Ascending aorta (tissue), 2 donors: ENCODE results near the gene TM4SF5. TPM values are rescaled to one million over a fixed set of nuclear protein-coding genes. Genes with fewer than 3 reads are reported as not detected.

ENCODE experiments used
- DNase-seq, 2 donors: peaks; one replicate each; pipeline ENCODE4 v3.0.0-alpha.2; 2019; ENCODE audit warnings: low spot score in 2 of 2
- H3K27ac ChIP-seq, 2 donors: fragments of 200-600 bp; sonication (generic); one replicate each; pipeline ENCODE4 v1.5.1; 2016 to 2017; ENCODE audit warnings: mild to moderate bottlenecking in 1 of 2
- H3K27me3 ChIP-seq: fragments of 200-600 bp; sonication (generic); one replicate; pipeline ENCODE4 v1.5.1; 2017
- H3K36me3 ChIP-seq, 2 donors: fragments of 200-600 bp; sonication (generic); one replicate each; pipeline ENCODE4 v1.5.1; 2016
- H3K4me1 ChIP-seq, 2 donors: fragments of 200-600 bp; sonication (generic); one replicate each; pipeline ENCODE4 v1.5.1; 2016 to 2017; ENCODE audit warnings: mild to moderate bottlenecking in 1 of 2
- H3K4me3 ChIP-seq, 2 donors: fragments of 200-600 bp; sonication (generic); one replicate each; pipeline ENCODE4 v1.5.1; 2016 to 2017; ENCODE audit warnings: mild to moderate bottlenecking in 1 of 2
- H3K9me3 ChIP-seq, 2 donors: fragments of 200-600 bp; sonication (generic); one replicate each; pipeline ENCODE4 v1.5.1; 2016
- CTCF ChIP-seq, 3 experiments: fragments of 200-600 bp in 2 of 3; fragments of 450-650 bp in 1 of 3; sonication (generic) in 2 of 3; IDR thresholded peaks; one replicate each; pipeline ENCODE4 v1.5.1; 2016 to 2019; ENCODE audit warnings: antibody characterized with exemption in 3 of 3, mild to moderate bottlenecking in 1 of 3, moderate library complexity in 1 of 3
- intact Hi-C: fragments of 100-400 bp; cut with DNase I; formaldehyde crosslinking; loops from one replicate; pipeline ENCODE4 v1.15.1; 2023
- total RNA-seq: library from RNA; depleted of rRNA; stranded (reverse); fragments of >200 nt; gene quantifications from one replicate; pipeline ENCODE4 v1.1.0, GENCODE V29; 2016

Gene TM4SF5
- not detected for total RNA-seq

DNA sequence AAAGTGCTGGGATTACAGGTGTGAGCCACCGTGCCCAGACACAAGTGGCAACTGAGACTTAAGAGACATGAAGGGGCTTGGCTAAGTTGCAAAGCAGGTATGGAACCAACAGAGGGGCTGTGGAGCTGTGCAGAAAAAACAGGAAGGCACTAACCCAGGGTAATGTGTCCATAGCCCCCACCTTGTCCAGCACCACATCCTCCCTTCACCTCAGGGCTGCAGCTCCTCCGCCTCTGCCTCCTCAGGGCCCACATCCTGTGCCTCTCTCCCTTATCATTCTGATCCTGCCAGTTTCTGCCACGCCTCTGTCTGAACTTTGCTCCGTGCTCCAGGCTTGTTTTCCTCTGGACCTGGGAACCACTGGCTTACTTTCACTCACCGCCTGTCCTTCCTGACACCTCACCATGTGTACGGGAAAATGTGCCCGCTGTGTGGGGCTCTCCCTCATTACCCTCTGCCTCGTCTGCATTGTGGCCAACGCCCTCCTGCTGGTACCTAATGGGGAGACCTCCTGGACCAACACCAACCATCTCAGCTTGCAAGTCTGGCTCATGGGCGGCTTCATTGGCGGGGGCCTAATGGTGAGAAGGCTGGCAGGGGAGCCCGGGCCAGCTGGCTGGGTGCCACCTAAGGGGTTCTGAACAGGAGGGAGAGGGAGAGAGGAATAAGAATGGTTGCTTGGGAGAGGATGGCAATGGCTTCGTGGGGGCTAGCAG lies at the start of gene TM4SF5:
Gene TM4SF5 (plus strand): TSS at position 368 of the 716 bp plus-strand sequence. CDS start 37 bp downstream, at position 405.
- no peak for DNase-seq
- no peak within 1 kb of the TSS for H3K27ac ChIP-seq
- H3K4me1 ChIP-seq = no peaks in the 10 kb centered on the region
- no peaks in the 10 kb centered on the region for H3K27me3 ChIP-seq
- intact Hi-C loops = no loop called here
- no peaks in the 10 kb centered on the region for H3K36me3 ChIP-seq
- no peak for TF ChIP-seq CTCF (IDR thresholded peaks at IDR 0.05)
- H3K9me3 ChIP-seq = no peaks in the 10 kb centered on the region
- no peak within 1 kb of the TSS for H3K4me3 ChIP-seq

DNA sequence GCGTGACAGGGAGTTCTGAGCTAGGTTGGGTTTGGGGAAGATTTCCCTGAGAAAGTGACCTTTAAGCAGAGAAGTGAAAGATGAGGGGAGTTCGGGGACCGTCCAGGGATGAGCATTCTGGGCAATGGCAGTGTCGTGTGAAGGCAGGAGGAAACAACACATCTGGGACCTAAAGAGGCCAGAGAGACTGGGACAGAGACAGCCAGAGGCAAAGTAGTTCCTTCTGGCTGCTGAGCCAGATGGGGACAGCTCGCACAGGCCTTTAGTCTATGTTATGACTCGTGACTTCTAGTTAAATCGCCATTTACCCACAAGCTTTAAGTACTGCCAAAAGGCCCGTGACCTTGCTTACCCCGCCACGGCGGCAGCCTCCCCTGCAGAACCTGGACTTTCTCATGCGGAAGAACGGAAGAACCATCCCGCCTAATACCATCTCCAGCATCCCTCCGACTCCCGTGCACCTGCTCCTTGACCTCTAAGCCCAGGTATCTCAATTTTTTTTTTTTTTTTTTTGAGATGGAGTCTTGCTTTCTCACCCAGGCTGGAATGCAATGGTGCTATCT lies 48.9 kb upstream of the TM4SF5 start:
- Histone ChIP-seq H3K27ac (no peak overlapping the region), H3K27me3 (no peaks in the 10 kb centered on the region), H3K4me1 (peaks cover 0 to 3% of the 10 kb centered on the region in 2 donors), H3K4me3 (no peak overlapping the region), H3K9me3 (no peaks in the 10 kb centered on the region), H3K36me3 (peaks cover 0 to 11% of the 10 kb centered on the region in 2 donors)
- intact Hi-C loops = no loop called here
- no peak for TF ChIP-seq CTCF (IDR thresholded peaks at IDR 0.05)
- DNase-seq = no peak

DNA sequence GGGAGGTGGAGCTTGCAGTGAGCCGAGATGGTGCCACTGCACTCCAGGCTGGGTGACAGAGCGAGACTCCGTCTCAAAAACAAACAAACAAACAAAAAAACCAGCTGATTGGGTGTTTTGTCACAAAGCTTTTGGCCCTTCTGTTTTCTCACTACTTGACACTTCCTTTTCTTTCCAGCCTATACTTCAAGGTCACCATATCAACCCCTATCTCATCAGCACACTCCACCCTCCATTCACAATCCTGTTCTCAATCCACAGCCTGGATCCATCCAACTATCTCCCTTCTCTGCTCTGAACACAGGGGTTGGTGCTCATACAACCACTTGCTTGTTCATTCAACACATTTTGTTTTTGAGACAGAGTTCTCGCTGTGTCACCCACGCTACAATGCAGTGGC lies 47.0 kb upstream of the TM4SF5 start:
- Histone ChIP-seq H3K9me3 (no peaks in the 10 kb centered on the region), H3K27ac (no peak overlapping the region), H3K4me1 (peaks cover 0 to 3% of the 10 kb centered on the region in 2 donors), H3K36me3 (no peaks in the 10 kb centered on the region), H3K27me3 (no peaks in the 10 kb centered on the region), H3K4me3 (no peak overlapping the region)
- intact Hi-C loops = no loop called here
- no peak for TF ChIP-seq CTCF (IDR thresholded peaks at IDR 0.05)
- no peak for DNase-seq

DNA sequence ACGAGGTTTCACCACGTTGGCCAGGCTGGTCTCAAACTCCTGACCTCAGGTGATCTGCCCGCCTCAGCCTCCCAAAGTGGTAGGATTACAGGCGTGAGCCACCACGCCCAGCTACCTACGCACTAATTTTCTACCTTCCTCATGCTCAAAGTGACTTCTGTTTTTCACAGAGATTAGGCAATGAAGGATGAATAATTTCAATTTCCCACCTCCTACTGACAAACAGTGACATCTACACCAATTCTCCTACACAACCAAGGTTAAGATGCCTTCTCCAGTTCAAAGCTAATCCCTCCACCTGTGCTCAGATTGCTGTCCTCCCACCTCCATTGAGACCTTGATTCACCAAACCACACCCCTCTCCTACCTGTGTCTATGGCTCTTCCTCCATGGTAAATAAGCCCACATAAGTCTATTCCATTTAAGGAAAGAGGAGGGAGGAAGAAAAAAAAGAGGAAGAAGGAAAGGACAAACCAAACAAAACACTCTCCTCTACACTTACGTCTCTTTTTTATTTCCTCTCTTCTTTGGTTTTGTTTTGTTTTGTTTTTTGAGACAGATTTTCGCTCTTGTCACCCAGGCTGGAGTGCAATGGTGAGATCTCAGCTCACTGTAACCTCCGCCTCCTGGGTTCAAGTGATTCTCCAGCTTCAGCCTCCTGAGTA lies 45.9 kb upstream of the TM4SF5 start:
- H3K27me3 ChIP-seq = no peaks in the 10 kb centered on the region
- H3K27ac ChIP-seq = no peak overlapping the region
- intact Hi-C loops = no loop called here
- TF ChIP-seq CTCF (IDR thresholded peaks at IDR 0.05) = no peak
- no peak for DNase-seq
- no peak overlapping the region for H3K4me3 ChIP-seq
- peaks cover 4 to 7% of the 10 kb centered on the region in 2 donors for H3K4me1 ChIP-seq
- no peaks in the 10 kb centered on the region for H3K9me3 ChIP-seq
- no peaks in the 10 kb centered on the region for H3K36me3 ChIP-seq

- Histone ChIP-seq H3K4me1 (peaks cover 6 to 9% of the 10 kb centered on the region in 2 donors), H3K27me3 (no peaks in the 10 kb centered on the region), H3K27ac (no peak overlapping the region), H3K9me3 (no peaks in the 10 kb centered on the region), H3K36me3 (peaks cover 0 to 3% of the 10 kb centered on the region in 2 donors), H3K4me3 (no peak overlapping the region)
- no peak for TF ChIP-seq CTCF (IDR thresholded peaks at IDR 0.05)
- intact Hi-C loops = no loop called here
- no peak for DNase-seq
Observed at GRCh38 chr17:4728124-4728523, 43.6 kb upstream of the TM4SF5 start.
